Colon (tissue), 2 donors: ENCODE data around the gene CDH4.

Experiments used
- FAIRE-seq: peaks from 2 replicates; lab custom pipeline; 2012; peaks lifted over from hg19 to GRCh38; lab: Jason Lieb, UNC
- donor health status: control.
- donor health status: control.

The CDH4 gene

DNA sequence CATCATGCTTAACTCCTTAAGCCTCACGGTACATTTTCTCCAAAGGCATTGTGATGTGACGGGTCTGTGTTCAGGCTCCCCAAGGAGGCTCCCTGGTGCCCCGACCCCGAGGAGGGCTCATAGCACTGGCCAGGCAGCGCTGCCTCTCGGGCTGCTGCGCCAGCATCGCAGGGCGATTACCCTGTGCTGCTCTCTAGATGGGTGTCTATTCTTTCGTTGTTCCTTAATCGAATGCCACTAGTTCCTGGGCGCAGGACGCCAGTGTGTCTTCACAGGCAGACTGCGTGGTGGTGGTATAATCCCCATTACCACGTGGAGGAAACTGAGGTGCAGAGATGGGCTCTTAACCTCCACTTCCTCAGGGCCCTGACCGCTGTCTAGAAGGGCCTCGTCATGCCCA, 267.4 kb downstream of the CDH4 start:
- FAIRE-seq: no peak

DNA sequence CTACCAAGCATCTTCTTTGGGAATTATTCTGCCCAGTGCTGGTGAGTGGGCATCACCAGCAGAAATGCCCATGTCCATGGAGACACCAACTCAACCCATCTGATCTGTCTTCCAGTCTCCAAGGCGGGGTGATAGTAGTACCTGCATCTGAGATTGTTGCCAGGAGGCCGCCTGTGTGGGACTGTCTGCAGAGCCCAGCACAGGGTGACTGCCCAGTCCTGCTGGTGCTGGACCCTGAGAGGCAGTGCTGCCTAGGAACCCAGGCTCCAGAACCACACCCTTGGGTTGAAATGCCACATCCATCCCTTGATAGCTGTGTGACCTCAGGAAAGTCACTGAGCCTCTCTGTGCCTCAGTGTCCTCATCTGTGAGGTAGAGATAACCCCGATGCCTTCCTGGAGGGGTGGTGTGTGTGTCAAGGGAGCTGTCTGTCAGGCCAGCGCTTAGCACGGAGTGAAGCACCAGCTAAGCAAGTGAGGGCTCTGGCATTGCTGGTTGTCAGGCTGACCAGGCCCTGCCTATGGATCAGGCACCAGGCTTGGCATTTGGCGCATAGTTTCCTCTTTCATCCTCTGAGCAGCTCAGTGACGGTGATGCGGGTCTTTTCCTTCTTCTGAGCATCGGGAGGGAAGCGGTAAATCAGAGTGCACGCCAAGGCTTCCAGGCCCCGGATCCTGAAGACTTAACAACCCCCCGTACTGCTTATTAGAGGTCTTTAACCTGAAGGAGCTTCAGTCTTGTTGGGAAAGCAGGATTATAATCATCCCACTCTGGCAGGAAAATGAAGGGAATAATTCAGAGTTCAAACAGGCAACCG, 268.2 kb downstream of the CDH4 start:
- FAIRE-seq: no peak

DNA sequence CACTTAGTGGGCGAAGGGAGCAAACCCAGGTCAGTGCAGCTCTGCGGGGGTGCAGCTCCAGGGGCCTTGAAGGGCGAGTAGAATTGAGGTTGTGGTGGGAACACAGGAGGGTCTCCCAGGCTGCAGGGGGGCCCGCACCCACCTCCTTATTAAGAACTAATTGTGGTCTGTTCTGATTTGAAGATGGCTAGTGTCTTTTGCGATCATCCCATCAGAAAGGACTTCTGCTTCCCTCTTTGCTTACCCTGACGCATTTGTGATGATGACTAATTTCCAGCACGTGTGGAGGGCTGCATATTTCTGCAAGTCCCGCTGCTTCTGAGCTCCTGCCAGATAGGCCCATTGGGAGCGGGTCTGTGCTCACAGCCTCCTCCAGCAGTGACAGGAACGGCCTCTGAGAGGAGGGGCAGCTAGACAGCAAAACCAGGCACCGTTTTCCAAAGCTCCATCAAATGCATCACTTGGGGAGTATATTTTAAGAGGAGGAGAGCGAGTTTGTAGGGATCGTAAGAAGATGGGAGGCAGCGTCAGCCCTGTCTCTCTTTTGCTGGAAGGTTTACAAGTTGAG, 268.9 kb downstream of the CDH4 start:
- FAIRE-seq: no peak

DNA sequence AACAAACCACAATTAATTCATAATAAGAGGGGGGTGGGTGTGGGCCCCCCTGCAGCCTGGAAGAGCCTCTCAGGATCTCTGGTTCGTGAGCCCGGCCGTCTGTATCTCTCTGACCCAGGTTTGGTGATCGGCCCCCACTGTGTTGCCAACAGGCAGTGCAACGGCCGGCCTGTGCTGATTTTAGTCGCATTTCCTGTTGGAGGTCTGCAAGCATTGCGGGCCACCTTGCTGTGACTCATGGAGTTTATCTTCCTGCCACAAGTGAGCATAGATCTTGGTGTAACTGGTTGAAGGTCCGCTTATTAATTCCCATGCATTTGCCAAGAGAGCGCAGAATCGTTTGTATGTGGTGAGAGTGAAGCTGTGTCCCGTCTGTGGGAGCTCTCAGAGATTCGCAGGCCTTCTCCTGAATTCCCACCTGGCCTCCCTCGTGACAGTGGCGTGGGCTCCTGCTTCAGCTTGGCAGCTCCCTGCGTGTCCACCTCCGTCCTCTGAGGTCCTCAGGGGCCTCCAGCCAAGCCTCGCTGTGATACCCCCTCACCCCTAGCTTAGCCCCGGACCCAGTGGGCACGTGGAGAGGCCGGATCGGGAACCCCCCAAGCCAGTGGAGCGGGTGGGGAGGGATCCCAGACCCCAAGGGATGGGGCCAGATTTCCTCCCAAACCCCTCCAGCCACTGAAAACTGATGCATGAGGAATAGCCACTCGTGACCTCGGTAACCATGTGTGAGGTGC, 269.8 kb downstream of the CDH4 start:
- FAIRE-seq: no peak

DNA sequence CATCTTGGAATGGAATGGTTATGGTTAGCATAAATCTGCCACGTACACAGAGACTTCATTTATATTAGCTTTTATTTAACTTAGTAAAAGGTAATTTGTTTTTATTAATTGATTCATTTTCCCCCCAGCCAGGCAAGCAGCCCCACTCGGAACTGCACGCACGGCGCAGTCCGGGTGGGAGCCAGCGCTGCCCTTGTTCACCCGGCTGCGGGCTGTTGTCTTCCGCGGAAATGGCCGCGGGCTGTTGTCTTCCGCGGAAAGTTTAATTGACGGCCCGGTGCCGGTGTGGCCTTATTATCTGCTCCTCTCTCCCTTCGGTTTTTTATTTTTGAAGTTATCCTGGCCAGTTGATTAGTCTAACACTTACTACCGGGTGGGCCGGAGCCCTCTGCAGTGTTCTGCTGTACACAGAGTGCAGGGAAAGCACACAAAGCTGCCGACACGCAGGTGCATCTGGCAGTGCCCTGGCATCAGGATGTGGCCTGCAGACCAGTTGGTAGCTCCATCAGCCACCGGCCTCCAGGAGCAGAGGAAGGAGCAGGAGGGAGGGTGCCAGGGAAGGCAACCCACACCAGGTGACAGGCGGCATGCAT, 270.5 kb downstream of the CDH4 start:
- no peak for FAIRE-seq

DNA sequence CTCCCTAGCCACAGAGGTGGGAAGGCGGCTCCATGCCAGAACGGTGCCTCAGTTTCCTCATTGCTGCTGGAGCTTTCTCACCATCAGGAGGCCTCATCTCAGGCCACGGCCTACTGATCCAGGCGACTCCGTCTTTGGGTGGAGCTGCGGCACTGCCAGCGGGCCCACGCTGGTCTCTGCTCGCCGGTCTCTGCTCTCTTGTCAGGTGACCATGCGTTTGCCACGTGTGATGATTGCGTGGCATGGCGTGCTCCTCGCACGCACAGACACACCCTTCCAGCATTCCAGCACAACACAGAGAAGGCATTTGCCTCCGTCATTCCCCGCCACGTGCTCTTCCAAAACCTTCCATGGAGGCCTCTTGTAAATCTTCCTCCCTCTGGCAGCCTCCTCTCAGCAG, 271.1 kb downstream of the CDH4 start:
- no peak for FAIRE-seq

DNA sequence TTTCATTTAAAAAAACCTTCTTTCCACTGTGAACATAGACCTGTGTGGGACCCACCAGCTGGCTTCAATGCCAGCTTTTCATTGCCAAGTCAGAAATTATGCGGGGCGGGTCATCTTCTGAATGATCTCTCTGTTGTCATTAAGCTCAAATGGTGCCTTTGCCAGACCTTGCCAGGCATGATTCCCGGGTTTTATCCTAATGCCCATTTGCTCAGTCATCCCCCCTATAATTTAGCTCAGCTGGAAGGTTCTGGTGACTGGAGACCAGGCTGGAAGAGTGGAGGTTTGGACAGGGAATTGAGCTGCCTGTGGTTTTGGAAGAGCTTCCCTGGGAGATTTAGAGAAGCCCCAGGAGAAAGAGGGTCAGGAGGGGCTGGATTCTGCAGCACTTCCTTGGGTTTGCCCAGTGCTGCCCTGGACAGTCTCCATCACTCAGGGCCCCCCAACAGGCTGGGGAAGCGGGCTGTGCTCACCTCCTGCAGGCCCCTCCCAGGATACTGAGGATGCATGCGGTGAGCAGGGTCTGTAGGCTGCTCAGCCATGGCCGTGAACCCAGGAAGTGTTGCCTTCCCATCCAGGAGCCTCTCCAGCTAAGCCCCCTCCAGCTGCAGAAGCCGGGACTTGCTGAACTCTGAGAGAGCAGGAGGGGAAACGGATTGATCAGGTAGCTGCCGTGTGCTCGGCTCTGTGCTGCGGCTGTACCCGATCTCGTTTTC, 273.0 kb downstream of the CDH4 start:
- no peak for FAIRE-seq

DNA sequence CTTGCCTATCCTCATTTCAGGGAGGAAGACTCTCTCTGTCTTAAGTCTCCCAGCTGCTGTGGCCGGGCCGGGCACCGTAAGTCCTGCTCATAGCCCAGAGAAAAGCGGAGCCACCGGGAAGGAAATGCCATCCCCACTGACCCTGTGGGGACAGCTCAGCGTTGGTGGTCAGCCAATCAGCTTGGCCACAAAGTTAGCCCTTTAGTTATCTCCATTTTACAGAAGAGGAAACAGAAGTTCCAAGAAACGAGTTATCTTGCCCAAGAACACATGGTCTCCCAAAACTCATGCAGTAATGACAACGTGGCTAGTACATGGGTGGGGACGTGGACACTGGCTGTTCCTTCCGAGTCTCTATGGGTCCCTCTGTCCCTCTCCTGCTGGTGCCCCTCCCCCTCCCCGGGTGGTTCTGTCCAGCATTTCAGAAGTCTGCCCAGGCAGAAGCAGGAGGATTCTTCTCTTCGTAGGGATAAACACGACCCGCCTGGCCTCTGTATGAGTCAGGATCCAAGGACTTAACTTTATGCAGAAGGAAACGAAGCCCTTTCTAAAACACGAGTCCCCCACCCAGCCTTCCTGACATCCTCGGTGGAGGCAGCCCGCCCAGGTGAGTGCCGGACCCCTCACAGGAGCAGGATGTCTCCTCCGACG, 273.8 kb downstream of the CDH4 start:
- FAIRE-seq: no peak

DNA sequence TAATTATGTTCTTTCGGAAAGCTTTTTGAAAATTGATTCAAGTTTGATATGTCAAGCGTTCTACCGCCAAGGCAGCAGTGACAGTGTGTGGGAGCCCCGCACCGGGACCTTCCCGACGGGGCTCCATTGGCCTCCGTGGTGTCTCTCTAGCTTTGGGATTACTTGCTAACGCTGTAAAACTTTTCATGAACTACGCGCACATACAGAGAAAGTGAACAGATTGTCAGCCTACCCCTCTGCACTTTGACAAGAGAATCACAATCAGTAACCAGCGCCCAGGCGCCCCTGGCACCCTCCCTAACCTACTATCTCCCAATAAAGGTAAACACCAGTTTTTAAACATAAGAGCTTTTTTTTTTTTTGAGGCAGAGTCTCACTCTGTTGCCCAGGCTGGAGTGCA, 274.8 kb downstream of the CDH4 start:
- no peak for FAIRE-seq

DNA sequence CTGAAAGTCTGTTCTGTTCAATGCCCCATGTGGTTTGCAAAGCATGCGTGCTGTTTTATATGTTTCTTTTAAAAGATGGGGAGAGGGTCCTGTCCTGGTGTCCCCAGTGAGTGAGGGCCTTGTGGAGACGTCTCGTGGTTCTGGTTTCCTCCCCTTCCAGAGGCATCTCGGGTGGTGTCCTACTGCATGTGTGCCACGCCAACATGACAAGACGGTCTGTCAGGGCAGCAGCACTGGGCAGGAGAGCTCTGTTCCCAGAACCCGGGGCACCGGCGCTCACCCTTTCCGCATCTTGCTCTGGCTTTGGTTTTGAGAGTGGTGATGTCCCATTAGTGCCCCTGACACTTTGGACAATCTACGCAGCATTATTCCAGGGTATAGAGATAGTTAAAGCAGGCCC, 275.6 kb downstream of the CDH4 start:
- no peak for FAIRE-seq

DNA sequence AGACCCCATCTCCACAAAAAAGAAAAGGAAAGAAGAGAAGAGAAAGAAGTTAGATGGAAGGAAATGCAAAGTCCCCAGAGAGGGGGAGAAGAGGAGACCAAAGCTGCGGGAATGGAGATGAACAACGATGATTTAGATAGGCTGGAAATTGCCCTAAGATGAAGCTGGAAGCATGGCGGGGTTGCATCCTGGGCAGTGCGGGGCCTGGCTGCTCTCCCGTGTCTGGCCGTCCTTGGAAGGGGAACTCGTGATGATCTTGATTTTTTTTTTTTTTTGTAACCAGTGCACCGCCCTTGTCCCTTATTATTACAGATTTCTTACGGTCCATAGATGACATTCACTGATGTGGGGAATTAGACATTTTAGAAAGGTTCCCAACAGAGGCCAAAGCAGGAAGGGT, 276.5 kb downstream of the CDH4 start:
- FAIRE-seq: no peak

DNA sequence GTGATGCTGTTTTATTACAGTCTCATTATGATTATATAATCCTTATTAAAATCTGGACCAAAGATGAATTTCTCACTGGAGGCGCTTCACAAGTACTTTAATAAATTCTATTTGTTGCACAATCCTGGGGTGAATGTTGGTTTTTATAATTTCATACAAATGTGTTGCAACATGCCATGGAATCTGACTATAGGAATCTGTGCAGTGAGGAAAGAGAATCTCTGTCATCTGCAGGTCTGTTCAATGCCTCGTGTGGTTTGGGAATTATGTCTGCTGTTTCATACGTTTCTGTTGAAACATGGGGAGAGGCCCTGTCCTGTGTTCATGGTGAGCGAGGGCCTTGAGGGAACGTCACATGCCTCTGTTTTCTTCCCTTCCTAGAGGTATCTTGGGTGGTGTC, 277.3 kb downstream of the CDH4 start:
- FAIRE-seq: no peak

DNA sequence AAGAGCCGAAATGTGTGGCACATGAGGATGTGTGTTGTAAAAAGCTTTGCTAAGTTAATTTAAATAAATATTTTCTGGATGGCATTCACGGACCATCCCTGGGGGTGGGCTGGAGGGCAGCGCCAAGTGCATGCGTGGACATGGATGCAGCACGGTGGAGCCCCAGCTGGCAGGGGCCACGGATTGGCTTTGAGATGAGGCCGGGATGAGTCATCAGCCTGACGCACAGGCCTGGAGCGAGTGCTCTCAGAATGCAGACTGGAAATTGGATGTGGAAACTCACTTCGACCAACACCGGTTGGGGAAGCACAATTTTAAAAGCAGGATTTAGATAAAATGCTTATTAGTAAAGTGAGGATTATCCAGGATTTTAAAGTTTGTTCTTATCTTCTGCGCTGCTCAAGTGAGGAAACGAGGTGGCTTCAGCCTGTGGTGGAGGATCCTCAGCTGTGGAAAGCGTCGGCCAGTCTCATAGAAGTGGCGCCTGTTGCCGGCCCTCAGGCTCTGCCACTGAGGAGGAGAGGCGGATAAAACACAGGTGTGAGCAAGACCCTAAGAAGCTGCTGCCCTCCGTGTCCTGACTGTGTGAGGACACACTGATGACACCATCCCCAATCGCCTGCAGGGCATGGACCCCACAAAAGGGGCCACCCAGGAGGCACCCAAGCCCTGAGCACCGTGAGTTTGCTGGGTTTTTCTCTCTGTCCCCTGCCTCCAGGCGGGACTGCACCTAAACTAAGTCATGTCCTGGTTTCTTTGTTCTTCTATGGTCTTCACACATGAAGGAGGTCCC, 279.7 kb downstream of the CDH4 start:
- no peak for FAIRE-seq

DNA sequence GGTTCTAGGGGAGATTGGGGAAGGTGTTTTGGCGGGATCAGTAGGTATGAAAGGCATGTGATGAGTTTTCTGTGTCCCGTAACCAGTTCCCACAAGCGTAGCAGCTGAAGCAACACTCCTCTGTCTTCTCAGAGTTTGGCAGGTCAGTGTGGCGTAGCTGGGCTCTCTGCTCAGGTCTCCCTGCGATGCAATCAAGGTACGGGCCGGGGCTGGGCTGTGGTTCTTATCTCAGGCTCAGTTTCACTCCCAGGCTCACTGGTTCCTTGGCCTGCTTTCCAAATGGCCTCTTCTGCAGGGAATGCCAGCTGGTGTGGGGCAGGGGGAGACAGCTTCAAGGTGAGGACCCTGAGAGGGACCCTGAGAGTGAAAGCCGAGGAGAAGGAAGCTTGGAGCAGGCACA, 280.7 kb downstream of the CDH4 start:
- no peak for FAIRE-seq

DNA sequence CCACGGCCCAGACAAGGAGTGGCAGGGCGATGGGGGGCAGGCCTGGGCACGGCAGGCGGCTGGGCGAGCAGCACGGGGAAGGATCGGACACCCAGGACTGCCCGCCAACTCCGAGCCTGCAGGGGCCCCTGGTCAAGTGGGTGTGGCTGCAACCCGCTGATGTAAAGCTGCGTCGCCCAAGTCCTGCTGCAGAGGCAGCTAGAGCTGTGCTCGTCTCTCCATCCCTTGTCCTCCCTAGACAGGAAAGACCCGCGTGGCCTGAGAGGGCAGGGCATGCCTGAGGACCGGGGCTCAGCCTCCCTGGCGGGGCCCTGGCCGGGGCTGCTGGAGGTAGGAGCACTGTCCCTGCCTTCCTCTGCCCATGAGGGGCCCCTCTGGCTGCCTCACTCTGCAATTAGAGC, 281.2 kb downstream of the CDH4 start:
- FAIRE-seq: no peak

DNA sequence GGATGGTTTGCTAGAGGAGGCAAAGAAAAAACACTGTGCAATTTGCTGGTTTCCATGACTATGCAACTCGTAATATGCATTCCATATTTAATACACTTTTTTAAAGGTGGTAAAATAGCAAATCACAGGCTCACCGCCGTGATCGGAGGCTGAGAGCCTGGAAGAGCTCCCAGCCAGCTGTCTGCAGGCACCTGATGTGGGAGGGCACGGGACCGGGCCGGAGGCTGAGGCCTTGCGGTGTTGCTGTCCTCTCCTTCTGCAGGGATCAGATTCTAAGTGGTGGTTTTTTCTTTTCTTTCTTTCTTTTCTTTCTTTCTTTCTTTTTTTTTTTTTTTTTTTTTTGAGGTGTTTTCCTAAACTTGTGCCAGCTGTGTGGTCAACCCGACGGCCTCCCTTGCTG, 282.3 kb downstream of the CDH4 start:
- FAIRE-seq: no peak

DNA sequence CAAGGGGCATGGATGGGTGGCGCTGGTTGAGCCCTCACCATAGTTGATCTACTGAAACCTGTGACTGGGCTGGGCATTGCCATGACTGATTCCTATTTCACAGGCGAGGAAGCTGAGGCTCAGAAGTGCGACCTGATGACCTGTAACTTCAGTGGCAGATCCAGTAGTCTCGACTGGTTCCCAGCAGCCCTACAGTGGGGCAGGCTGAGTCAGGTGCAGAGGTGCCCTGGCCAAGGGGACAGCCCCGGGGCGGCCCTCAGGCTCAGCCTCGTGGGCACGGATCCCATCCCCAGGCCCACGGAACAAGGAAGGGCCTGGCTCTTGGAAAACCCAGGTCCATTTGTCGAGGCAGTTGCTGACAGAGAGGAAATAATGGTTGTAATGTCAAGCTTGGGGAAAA, 283.0 kb downstream of the CDH4 start:
- FAIRE-seq: no peak

DNA sequence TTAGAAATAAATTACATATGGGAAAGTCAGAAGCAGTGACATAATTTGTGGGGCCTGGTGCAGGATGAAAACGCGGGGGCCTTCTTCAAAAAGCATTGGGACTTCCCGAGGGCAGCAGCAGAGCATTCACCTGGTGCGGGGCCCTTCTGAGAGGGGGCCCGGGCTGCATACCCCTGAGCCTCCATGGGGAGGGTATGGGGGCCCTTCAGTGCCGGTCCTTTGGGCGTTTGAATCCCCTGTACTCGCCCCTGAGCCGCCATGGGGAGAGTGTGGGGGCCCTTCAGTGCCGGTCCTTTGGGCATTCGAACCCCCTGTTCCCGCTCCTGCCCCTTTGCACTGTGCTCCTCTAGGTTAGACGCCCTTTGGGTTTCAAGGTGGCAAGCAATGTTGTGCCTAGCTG, 283.5 kb downstream of the CDH4 start:
- no peak for FAIRE-seq

DNA sequence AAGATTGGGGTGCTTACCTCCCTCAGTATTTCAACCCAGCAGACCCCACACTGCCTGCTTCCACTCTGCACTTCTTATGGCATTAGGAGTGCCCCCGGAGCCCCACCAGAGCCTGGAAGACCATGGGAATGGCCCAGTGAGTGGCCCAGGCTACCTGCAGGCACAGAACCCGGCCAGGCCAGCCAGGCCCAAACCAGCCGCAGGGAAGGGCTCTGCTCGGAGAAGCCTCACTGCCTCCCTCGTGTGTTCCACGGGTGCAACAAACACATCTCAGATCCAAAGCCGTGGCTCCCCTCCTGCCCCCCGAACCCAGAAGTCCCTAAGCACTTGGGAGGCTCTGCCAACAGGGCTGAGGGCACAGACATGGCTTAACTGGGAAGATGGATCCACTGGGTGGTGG, 283.9 kb downstream of the CDH4 start:
- no peak for FAIRE-seq

DNA sequence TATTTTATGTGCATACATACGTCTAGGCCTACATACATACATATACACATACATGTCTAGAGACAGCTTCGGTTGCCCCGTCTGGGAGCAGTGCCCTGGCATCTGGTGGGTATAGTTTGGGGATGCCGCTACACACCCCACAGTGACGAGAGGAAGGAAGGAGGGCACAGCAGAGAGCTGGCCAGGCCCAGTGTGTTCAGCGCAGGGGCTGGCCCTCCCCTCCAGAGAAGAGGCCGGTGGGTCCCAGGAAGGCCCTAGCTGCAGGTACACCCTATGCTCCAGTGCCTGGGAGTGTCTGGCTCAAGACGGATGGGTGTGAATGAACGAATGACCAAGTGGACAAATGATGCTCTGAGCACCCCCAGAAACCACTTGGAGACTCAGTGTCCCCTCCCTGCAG, 284.6 kb downstream of the CDH4 start:
- no peak for FAIRE-seq
